AG09319 (cell line): ENCODE data around the gene CROCC.
"Not testable (repeated sequence)": the region's sequence is repeated elsewhere in the genome, so short reads cannot be mapped to it uniquely, and the experiment has no call there.

Source experiments
- DNase-seq: peaks from one replicate; pipeline ENCODE4 v3.0.0-alpha.2; 2010; ENCODE audit warnings: low read depth; ENCODE audit errors: extremely low read depth
- CTCF ChIP-seq: IDR thresholded peaks from 2 replicates; pipeline ENCODE4 v1.5.1; 2011; ENCODE audit warnings: low read depth, mild to moderate bottlenecking, inconsistent platforms, low read length, moderate library complexity

Gene CROCC

GRCh38 chr1:16955186-16955585 lies 33.5 kb downstream of the CROCC start:
- no peak for TF ChIP-seq CTCF
- no peak for DNase-seq

- no peak for TF ChIP-seq CTCF
- DNase-seq: no peak
Measured at GRCh38 chr1:16956775-16957174, 35.0 kb downstream of the CROCC start.

DNA sequence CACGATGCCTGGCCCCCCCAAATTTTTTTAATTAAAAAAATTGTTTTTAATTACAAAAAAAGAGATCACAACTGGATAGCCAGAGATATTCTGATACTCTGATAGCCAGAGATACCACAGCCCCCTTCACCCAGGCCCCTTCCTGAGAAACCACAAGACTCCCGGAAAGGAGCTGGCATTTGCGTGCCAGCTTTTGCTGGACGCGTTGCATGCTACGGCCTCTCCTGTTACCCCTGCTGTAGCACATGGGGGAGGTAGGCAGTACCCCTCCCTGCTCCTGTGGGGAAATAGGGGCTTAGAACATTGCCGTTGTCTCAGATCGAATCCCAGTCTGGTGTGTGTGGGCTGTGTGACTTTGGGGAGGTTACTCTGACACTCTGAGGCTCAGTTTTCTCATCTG lies 36.0 kb downstream of the CROCC start:
- TF ChIP-seq CTCF: no peak
- no peak for DNase-seq

- no peak for DNase-seq
- no peak for TF ChIP-seq CTCF
Measured at GRCh38 chr1:16958475-16958874, 36.7 kb downstream of the CROCC start.

- DNase-seq: no peak
Measured at GRCh38 chr1:16960560-16961296, 39.0 kb downstream of the CROCC start.

DNA sequence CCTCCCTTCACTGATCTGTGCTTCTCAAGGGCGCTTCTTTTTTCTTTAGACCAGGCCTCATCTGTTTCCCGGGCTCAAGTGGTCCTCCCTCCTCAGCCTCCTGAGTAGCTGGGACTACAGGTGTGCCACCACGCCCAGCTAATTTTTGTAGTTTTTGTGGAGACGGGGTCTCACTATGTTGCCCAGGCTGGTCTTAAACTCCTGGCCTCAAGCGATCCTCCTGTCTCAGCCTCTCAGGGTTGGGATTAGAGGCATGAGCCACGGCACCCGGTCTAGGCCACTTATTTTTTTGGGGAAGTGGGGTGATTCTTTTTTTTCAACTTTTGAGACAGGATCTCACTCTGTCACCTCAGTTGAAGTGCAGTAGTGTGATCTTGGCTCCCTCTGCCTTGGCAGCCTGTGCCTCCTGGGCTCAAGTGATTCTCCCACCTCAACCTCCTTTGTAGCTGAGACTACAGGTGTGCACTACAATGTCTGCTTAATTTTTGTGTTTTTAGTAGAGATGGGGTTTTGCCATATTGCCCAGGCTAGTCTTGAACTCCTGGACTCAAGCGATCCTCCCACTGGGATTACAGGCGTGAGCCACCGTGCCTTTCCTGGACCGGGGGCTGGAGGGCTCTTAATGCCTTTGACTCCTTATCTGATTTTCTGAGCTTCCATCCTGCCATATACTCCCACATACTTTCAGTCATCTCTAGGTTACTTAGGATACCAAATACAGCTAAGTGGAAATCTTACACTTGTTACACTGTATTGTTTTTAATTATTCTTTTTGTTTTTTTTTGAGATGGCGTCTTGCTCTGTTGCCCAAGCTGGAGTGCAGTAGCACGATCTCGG lies 39.8 kb downstream of the CROCC start:
- TF ChIP-seq CTCF: no peak
- DNase-seq: no peak

More at GRCh38 chr1:16960560-16961296, 39.0 kb downstream of the CROCC start:
- peak; percentile 66 for TF ChIP-seq CTCF

GRCh38 chr1:16964169-16964568 lies 42.4 kb downstream of the CROCC start:
- not testable (repeated sequence) for DNase-seq
